Transverse colon (tissue), 3 donors: ENCODE results near the gene TSPAN3.

Source experiments
- CTCF ChIP-seq, 5 experiments: fragments of 200-600 bp in 3 of 5; fragments of 450-650 bp in 2 of 5; sonication (generic) in 3 of 5; IDR thresholded peaks; 1 replicate in 2 of 5; 2 replicates in 3 of 5; pipeline ENCODE4 v1.5.1; 2016 to 2017; ENCODE audit warnings: antibody characterized with exemption in 5 of 5, inconsistent platforms in 3 of 5, mild to moderate bottlenecking in 2 of 5, moderate library complexity in 1 of 5
- EP300 ChIP-seq: sonication (generic); formaldehyde crosslinking; IDR thresholded peaks from one replicate; pipeline ENCODE4 v1.6.1; 2017; ENCODE audit warnings: antibody characterized with exemption, low read depth
- POLR2A ChIP-seq: fragments of 450-650 bp; IDR thresholded peaks from one replicate; pipeline ENCODE4 v1.6.1; 2016; ENCODE audit warnings: antibody characterized with exemption, mild to moderate bottlenecking, moderate library complexity

GRCh38 chr15:77115179-77115578 lies 44.3 kb upstream of the TSPAN3 start:
- TF ChIP-seq CTCF (IDR thresholded peaks at IDR 0.05) (no peak), EP300 (no peak), POLR2A (no peak)
